DMS79 treated with DMSO at 0.1 percent for 48 hours (cell line): Measurements from ENCODE around the gene ANKS1A.
A peak's percentile ranks its signal among the peaks of the same experiment; 100 is the strongest.

ENCODE experiments used
- DNase-seq: peaks from one replicate; lab custom pipeline; 2025; lab: John Stamatoyannopoulos, UW

ANKS1A gene

GRCh38 chr6:35025232-35026188, 136.5 kb downstream of the ANKS1A start:
- peak; percentile 21 for DNase-seq

DNA sequence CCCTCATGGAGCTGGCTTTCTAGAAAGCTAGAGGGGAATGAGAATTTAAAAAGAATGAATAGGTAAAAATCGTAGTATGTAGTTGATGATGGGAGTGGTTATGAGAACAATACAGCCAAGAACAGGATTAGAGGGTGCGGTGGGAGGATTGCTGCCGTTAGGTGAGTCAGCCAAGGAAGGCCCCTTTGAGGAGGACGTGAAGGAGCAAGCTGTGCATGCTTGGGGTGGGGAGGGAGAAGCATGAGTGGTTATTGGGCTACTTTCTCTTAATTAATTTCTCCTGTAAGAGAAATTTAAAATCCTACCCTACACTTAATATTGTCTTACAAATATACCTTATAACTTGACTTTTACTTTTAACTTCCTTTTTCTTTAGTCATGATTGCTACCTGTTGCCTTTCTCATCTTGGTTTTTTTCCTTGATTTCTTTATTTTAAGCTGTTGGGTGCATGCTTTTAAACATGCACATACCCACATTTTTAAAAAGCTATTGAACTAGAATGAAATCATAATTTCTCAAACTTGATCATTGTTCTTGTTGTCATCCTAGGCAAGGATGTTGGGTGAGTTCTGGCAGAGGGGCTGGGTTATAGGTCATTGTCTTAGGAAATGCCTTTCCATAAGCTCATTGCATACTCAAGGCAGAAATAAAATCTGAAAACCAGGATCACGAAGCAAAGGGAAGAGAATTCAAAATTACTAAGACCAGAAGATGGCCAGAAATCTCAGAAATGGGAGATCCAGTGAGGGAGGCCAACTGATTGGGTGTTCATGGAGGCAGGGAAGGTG, 137.6 kb downstream of the ANKS1A start:
- DNase-seq = no peak

DNA sequence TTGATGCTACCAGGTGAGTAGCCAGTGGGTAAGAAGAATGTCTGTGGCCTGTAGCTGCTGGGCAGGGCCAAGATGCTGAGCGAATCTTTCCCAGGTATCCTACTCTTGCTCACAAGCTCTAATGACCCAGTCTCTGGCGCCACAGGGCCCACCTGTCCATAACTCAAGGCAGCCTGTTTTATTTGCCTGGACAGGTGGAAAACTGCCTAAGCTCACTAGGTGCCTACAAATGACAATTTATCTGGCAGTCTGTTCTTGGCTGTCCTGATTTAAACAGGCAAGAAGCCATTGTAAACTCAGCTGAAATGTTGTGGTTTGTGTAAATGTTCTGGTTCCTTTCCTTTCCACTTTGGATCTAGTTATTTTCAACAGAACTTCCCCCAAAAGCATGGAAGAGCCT, 138.8 kb downstream of the ANKS1A start:
- no peak for DNase-seq

GRCh38 chr6:35028781-35029769, 140.0 kb downstream of the ANKS1A start:
- no peak for DNase-seq

DNA sequence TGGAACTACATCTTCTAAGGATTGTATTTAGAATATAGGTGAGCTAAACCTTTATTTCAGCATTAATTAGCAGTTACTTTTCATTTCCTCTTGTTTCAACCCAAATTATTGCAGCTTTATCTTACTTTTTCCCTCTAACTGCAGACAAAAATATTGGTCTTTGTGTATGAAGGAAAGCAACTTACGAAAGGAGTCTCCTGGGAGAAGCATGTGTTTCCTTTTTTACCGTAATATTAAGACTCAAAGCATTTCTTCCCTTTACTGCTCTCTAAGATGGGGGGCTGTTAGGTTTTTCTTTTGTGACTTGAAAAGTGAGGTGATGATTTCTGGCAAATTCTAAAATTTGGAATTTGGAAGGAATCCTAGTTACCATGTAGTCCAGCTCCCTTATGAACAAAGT, 141.0 kb downstream of the ANKS1A start:
- DNase-seq = no peak

DNA sequence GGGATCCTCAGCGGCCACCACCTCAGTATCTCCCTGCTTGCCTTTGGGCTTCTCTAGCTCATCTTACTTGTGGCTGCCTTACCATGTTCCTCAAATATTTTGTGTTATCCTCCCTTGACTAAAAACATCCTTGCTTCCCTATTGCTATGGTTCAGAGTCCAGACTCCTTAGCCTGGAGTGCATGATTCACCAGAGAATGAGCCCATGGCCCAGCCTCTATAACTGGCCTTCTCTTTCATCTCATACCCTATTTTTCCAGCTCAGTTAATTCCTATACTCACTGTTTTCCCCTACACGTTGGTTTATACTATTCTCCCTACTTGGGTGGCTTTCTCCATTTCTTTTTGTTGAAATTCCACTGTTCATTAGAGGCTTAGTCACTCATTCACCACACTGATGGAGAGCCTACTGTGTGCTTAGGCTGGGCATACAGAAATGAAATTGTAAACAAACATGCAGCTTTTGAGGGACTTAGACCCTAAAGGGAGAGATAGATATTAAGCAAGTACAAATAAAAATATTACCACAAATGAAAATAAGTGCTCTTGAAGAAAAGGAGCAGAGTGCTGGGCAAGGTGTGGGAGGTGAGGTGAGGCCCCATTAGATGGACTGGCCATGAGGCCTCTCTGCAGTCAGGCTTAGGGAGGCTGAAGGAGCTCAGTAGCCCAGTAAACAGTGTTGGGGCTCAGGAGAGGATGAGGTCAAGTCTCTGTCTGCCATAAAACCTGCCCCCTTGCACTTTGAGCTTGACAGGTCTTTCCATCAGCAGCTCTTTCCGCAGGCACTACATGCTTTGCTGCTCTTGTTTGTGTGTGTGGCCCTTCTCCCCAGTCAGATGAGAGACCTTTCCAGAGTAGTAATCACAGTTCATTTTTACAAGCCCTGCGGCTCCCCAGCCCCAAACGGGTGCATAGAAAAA, 142.8 kb downstream of the ANKS1A start:
- DNase-seq = no peak

DNA sequence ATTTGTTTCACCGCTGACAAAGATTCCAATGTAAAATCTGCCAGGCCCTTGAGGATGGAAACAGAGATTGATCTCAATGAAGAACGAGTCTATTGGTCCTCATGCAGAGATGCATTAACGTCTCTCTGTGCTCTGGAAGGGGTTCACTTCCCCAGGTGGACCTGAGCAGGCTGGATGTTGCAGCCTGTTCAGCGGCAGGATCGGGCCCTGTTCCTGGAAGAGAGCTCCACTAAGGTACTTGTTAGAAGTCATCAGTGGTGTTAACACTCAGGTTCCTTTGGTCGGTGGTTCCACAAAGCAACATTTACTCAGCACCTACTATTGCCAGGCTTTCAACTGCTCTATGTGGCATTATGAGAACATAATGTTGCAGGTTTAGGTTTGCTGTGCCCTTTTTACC, 144.6 kb downstream of the ANKS1A start:
- no peak for DNase-seq

DNA sequence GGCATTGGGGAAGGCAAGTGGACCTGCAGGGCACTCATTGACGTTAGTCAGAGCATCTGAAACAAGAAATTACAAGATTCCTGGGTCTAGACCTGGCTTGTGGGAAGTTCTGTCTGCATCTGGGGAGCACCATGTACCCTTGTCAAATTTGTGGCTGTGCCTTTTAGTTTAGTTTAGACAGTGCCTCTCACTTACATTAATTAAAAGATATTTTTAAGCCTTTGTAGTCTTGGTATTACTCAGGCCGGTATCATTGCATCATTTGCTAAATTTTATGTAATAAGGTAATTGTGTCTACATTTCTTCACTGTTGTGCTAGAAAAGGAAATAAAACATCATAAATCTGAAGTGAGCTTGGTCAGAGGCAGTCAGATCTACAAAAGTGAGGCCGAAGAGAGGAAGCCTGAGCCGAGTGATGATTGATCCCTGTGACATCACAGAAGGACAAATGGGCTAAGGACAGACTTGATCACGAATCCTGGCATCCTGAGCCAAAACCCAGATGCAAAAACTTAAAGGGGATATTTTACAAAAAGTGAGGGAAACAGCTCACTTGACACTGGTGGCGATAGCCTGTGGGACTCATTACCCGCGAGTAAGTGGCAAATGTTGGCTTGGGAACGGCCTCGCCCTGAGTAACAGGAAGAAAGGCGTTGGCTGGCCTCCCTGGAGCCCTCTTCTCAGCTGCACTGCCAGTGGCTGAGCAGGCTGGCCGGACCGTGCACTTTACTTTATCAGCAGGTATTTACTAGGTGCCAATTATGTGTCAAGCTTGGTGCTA, 145.5 kb downstream of the ANKS1A start:
- DNase-seq = peak; percentile 42

- DNase-seq = peak; percentile 41
These were observed 146.5 kb downstream of the ANKS1A start for GRCh38 chr6:35035481-35036030.

DNA sequence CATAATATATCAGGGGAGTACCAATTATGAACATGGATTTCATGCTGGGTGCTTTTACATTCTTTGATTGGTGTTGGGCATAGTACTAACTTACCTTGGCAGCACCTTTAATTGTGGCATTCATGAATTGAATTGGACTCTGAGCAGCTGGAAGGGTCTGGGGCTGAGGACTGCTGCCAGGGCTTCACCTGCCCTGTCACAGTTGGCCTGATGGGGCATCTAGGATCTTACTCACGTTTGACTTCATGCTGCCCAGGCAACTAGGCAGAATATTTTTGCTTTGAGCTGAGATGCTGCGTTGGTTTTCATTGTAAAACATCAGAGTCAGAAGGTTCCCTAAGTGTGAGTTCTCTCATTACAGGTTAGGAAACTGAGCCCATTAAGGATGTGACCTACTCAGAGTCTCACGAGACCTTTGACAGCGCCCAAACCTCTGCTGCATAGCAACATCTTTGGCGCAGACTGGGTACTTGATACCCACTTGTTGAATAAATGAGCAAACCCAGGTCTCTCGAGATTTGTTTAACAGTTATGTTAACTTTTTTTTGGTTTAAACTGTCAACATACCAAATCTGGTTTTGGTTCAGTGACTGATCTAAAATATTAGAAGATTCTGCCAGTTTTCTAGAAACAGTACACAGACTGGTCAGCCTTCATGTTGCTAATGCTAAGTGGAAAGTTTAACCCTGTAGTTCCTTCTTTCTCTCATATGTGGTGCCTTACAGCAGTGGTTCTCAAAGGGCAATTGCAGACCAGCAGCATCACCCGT, 147.2 kb downstream of the ANKS1A start:
- DNase-seq = peak; percentile 44

DNA sequence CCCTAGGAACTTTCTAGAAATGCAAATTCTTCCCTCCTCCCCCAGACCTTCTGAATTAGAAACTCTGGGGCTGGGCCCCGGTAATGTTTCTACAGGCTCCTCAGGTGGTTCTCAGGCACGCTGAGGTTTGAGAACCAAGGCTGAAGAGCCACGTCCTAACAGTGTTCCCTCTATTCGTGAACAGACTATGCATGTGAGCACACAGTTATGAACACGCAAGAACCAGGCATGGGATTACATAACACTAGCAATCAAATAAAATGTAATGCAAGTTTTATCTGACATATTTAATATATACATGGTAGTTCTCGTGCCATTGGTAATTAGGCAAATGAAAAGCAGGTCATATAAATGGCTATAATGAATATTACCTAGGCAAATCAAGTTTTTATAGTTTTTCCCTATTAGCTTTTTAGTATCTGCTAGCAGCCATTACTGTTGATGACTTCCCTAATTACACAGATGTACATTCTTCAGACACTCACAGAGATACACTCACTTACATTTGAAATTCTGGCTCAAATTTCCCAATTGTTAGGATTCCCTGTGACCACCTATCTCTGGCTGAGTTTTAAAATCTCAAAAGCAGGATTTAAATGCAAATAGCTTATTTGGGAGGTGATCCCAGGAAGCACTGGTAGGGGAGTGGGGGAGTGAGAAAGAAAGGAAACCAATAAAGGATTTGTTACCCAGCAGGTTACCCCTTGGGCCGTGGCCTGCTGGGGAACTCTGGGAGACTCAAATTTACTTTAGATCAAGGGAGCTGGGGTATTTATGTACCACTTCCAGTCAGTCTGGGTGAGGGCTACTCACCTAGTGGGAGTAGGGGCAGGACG, 148.0 kb downstream of the ANKS1A start:
- no peak for DNase-seq

GRCh38 chr6:35037664-35038038, 148.6 kb downstream of the ANKS1A start:
- no peak for DNase-seq

DNA sequence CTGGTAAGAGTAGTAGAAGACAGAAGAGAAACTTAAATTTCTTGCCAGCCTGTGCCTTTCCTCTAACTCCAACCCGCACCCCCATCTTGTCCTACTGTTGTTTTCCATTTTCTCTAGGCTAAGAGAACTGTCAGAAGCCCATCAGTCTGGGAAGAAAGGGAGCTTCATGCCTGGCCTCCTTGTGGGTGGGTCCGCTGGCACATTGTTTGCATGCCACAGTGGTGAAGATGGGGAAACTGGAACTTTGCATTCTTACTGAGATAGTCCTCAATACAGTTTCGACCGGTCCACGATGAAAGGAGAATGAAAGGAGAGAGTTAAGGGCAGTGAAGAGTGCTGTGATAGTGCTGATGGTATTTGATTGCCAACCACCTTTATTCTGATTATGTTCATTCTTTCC, 149.0 kb downstream of the ANKS1A start:
- no peak for DNase-seq

- no peak for DNase-seq
These were observed 151.3 kb downstream of the ANKS1A start for GRCh38 chr6:35040398-35040797.

DNA sequence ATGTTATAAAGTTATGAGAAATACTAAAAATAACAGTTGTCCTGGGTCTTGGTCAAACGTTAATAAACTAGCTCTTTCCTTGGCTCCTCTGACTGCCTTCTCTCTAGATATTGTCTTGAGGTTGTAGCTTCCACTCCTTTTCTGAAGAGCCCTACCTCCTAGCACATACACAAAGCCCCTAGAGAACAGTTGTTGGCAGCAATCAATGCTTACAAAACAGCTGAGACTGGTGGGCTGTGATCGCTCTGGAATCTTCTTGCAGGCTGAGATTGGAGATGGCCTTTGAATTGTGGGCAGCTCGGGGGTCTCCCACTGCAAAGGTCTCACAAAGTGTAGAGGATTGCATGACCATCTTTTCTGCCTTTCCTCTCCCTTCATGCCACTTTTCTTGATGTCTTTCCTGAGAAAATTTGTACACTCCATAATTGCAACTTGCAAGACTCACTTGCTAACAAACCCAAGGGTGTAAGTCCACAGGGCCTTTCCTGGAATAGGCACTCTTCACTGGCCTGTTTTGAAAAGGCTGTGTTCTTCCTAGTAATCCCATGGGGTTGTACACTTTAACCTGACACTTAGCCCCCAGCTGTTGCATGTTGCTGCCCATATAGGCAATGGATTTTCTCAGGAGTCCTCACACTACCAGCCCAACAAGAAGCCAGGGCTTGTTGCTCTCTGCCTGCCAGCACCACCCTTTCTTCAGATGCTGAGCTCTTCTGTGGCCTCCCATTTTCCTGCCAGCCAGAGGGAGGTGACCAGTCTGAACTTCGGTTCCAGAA, 152.2 kb downstream of the ANKS1A start:
- DNase-seq = no peak

- DNase-seq = no peak
These were observed 153.2 kb downstream of the ANKS1A start for GRCh38 chr6:35042031-35042815.
